Prostate gland (tissue), 2 donors: ENCODE results near the gene HPN.

Experiments
- POLR2AphosphoS5 ChIP-seq: sonication (generic); formaldehyde crosslinking; IDR thresholded peaks from one replicate; pipeline ENCODE4 v1.6.1; 2017; ENCODE audit warnings: antibody characterized with exemption
- TF ChIP-seq, protein P1 (sequence below), 4 experiments: fragments of 200-600 bp in 2 of 4; fragments of 450-650 bp in 2 of 4; sonication (generic) in 2 of 4; IDR thresholded peaks; 1 replicate in 3 of 4; 2 replicates in 1 of 4; pipeline ENCODE4 v1.5.1; 2016 to 2019; ENCODE audit warnings: antibody characterized with exemption in 4 of 4, mild to moderate bottlenecking in 2 of 4, moderate library complexity in 2 of 4

DNA sequence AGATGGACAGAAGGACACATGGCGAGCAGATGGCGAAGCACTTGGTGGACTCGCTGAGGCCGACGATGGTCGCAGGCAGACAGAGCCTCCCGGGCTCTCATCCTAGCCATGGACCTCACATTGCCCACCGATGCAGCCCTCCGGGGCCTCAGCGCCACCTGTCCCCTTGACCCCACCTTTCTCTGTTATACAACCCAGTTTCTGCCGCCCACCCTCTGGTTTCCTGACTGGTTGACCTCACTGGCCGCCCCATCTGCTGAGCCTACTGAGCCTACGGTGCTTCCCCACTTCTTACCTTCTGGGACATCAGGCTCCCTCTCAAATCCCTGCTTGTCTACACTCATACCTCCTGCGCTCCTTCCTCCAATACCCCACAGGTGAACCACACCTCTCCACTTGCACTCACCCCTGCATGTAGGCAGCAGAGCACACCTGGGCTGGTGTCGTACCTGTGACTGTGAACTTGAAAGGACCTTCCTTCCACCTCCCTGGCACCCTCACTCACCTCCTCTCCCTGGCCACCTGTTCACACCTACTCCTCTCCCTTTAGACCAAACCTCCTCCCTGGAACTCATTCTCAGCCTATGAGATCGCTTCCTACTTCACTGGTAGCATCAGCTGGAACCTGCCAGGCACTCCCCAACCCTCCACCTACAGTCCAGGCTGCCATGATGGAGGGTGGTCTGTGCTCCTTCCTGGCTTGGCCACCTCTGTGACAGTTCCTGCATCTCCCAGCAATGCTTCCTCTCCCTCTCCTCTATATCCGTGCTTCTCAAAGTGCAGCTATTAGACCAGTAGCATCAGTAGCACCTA is 36.1 kb downstream of the HPN start:
- TF ChIP-seq, protein P1, sequence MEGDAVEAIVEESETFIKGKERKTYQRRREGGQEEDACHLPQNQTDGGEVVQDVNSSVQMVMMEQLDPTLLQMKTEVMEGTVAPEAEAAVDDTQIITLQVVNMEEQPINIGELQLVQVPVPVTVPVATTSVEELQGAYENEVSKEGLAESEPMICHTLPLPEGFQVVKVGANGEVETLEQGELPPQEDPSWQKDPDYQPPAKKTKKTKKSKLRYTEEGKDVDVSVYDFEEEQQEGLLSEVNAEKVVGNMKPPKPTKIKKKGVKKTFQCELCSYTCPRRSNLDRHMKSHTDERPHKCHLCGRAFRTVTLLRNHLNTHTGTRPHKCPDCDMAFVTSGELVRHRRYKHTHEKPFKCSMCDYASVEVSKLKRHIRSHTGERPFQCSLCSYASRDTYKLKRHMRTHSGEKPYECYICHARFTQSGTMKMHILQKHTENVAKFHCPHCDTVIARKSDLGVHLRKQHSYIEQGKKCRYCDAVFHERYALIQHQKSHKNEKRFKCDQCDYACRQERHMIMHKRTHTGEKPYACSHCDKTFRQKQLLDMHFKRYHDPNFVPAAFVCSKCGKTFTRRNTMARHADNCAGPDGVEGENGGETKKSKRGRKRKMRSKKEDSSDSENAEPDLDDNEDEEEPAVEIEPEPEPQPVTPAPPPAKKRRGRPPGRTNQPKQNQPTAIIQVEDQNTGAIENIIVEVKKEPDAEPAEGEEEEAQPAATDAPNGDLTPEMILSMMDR (IDR thresholded peaks at IDR 0.05) = no peak
- no peak for TF ChIP-seq POLR2AphosphoS5
